GM21619 (cell line): ENCODE data around the gene MRPL48.

ENCODE experiments used
- ATAC-seq: cut with Tn5 transposase; IDR thresholded peaks from one replicate; pipeline ENCODE4 v1.9.1; 2021; ENCODE audit not compliant: unreplicated experiment

MRPL48 gene

GRCh38 chr11:73888244-73888643, 100.6 kb downstream of the MRPL48 start:
- ATAC-seq = no peak

DNA sequence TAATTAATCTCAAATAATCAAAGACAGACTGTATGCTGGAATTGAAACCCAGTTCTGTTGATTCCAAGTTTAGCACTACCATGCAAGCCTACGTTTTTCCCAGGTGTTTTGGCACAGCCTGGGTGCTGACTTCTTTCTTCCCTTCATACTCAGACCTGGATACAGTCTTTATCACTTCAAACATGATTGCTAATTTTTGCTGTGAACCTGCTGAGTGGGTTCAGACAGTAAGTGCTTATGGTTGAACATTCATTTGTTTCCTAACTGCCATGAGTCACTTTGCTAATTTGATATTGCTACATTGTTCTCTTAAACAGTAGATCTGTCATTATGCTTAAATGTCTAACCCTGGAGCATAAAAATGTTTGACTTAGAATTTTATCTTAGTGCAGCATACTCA, 101.3 kb downstream of the MRPL48 start:
- ATAC-seq = no peak

- ATAC-seq = no peak
These were observed 101.9 kb downstream of the MRPL48 start for GRCh38 chr11:73889536-73889935.

GRCh38 chr11:73893041-73893440, 105.4 kb downstream of the MRPL48 start:
- no peak for ATAC-seq

DNA sequence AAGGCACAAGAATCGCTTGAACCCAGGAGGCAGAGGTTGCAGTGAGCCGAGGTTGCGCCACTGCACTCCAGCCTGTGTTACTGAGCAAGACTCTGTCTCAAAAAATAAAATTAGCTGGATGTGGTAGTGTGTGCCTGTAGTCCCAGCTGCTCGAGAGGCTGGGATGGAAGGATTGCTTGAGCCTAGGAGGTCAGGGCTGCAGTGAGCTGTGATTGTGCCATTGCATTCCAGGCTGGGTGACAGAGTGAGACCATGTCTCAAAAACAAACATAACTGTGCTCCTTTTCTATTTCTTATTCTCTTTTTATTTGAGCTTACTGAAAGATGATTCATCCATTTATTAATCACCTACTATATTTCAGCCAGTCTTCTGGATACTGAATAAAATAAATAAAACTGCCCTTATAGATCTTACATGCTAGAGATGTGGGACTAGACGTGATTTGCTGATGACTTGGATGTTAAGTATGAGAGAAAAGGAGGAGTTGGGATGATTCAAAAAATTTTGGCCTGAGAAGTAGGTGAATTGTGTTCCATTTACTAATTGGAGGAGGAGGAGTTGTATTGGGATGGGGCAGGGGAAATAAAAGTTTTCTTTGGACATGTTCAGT, 107.2 kb downstream of the MRPL48 start:
- no peak for ATAC-seq

GRCh38 chr11:73902303-73902702, 114.6 kb downstream of the MRPL48 start:
- no peak for ATAC-seq

DNA sequence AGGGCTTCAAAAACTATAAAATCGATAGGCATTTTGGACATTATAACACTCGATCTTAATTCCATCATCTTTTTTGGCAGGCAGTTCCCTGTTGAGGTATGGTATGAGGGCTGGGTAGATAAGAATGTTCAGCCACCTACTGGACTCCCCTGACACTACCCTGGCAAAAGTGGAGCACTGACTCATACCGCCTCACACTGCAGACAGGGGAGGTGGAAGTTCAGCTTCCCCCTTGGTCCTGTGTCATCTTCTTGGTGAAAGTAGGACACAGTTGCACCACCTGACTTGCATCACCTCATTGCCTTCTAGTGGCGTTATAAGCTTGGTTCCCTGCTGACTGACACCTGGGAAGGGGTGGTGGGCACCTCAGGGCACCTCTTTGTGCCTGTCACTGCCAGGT, 119.5 kb downstream of the MRPL48 start:
- ATAC-seq = no peak

GRCh38 chr11:73912026-73912425, 124.4 kb downstream of the MRPL48 start:
- ATAC-seq = no peak

DNA sequence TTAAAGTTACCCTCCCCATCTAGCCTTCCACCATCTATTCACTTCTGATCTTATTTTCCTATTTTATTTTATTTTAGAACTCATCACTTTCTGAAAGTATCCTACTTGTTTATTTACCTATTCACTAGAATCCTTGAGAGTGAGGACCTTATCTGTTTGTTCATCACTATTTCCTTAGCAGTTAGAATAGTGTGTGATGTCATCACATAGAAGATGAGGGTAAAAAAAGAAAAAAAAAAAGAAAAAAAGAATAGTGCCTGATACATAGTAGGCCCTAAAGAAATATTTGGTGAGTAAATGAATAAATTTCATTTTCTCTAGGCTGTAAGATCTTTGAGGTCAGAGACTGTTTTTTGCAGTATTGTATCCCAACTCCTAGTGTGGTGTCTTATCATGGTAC, 125.8 kb downstream of the MRPL48 start:
- no peak for ATAC-seq

- no peak for ATAC-seq
These were observed 126.6 kb downstream of the MRPL48 start for GRCh38 chr11:73914284-73914683.
